Activated CD4-positive, CD25-positive, alpha-beta regulatory T cell (primary cell): Measurements from ENCODE around the gene MXD1.

ENCODE experiments used
- DNase-seq, 4 experiments: peaks; one replicate each; lab custom pipeline; 2025; lab: John Stamatoyannopoulos, UW

The MXD1 gene

GRCh38 chr2:69979902-69980807 lies 65.2 kb downstream of the MXD1 start:
- no peak for DNase-seq

DNA sequence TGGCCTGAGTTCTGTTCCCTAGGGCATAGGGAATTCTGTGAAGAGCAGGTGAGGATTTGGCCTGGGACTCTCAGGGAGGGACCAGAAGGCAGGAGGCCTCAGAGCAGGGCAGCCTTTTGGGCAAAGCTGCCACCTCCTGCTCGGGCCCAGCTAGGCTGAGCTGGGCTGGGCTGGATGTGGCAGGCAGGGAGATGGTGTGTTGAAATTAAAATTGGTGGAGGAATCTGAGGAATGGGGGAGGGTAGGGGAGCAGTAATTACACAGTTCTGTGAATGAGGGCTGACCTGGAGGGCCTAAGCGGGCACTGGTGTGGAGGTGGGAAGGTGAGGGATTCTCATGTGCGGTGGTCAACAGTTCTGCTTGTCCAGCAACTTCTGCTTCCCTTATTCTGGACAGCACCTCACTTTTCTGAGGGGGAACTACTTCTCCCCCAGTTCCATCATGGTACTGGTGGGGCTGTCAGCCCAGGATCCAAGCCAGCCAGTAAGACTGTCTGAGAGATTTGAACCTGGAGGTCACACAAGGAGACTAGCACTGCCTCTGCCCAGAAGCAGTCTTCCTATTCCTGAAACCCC lies 68.6 kb downstream of the MXD1 start:
- no peak for DNase-seq

GRCh38 chr2:69985216-69985615 lies 70.3 kb downstream of the MXD1 start:
- no peak for DNase-seq

GRCh38 chr2:69985688-69986087 lies 70.8 kb downstream of the MXD1 start:
- no peak for DNase-seq

DNA sequence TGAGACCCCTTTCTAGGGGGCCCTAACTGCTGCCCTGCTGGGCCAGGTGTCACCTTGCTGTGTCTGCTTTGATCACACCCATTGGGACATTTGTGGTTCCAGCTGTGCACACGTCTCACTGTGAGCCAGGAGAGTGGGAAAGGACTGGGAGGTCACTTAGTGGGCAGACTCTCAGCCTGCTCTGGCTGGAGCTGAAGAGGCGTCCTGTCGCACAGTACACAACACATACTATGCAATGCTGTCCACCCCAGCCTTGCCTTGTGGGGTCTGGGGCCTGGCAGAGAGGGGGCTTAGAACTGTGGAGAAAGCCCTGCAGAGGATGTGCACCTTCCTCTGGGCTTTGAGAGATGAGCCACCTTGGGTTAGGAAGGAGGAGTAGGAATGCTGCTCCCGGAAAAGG lies 71.8 kb downstream of the MXD1 start:
- no peak for DNase-seq

DNA sequence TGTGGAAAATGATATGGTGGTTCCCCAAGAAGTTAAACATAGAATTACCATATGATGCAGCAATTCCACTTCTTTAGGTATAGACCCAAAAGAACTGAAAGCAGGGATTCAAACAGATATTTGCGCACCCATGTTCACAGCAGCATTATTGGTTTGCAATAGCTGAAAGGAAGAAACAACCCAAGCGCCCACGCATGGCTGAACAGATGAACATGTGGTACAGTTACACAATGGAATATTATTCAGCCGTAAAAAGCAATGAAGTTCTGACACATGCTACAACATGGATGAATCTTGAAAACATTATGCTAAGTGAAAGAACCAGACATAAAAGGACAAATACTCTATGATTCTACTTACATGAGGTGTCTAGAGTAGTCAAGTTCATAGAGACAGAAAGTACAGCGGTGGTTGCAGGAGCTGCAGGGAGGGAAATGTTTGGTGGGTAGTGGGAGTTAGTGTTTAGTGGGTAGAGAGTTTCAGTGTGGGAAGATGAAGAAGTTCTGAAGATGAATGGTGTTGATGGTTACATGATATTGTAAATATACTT lies 73.3 kb downstream of the MXD1 start:
- DNase-seq = no peak

DNA sequence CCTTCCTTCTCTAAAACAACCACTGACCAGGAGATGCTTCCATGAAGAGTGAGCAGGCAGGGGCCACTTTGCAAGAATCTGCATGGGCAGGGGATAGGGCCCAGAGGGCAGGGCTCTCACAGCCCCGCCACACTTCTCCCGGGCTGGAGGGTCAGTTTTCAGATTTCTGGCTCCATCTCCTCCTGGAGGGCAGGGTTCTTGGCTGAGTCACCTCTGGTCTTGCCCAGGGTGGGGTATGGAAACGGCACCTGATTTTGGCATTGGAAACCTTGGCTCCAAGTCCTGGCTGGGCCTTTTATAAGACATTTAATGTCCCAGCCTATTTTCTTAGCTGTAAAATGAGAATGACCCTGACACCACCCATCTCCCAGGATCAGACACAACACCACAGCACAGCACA lies 74.1 kb downstream of the MXD1 start:
- no peak for DNase-seq

DNA sequence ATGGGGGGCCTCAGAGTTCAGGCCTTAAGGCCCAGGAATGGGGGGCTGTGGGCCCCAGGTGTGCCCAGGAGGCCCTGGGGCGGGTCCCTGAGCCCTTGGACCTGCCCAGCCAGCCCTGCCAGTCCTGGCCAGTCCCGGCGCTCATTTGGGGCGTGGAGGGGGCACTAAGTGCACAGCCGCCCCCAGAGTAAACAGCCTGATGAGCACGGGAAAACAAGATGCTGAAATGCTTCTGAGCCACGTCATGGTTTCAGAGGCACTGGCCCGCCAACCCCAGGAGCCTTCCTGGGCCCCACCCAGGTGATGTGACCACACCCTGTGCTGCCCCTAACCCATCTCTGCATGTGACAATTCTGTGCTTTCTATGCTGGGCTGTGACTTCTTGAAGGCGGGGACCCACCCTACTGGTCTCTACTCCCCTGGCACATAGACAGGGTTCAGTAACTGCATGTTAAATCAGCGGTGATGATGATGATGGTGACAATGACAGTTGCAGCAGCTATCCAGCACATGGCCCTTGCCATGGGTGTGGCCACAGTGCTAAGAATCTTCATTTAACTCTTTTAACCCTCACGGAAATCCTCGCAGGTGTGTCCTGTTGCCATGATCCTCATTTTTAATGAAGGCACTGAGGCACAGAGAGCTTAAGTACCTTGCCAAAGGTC lies 74.7 kb downstream of the MXD1 start:
- no peak for DNase-seq
